ENCODE data around the gene RHOC. TPM values are rescaled to one million over a fixed set of nuclear protein-coding genes. Genes with fewer than 3 reads are reported as not detected.

RHOC gene
- total RNA-seq, 1 experiment from 2014 or later, result 405 TPM

DNA sequence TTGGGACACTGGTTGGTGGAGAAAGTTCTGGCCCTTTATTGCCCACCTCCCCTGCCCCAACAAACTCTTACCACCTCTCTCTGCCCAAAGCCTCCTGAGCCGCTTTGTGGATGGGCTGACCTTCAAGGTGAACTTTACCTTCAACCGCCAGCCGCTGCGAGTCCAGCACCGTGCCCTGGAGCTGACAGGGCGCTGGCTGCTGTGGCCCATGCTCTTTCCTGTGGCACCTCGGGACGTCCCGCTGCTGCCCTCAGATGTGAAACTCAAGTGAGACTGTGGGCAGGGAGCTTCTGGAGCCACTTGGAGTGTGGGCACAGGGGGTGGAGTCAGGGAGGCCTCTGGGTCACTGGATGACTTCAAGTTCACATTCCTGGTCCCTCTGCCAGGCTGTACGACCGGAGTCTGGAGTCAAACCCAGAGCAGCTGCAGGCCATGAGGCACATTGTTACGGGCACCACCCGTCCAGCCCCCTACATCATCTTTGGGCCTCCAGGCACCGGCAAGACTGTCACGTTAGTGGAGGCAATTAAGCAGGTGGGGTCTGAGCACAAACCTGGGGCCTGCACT, 12.5 kb downstream of the RHOC start:
- intact Hi-C loops (cut with micrococcal nuclease), result no loop called here
- CTCF ChIA-PET, result no interaction called here
- Histone ChIP-seq H3K9me3 (ENCODE audit: low read length) (no peaks in the 10 kb centered on the region), H3K9ac (ENCODE audit: low read length) (no peak overlapping the region), H3K4me2 (ENCODE audit: low read length) (no peak overlapping the region), H4K20me1 (ENCODE audit: low read length) (no peaks in the 10 kb centered on the region), H3K4me1 (ENCODE audit: insufficient read depth, low read length) (peaks cover 7% of the 10 kb centered on the region), H2AFZ (ENCODE audit: low read length) (no peak overlapping the region), H3K9me2 (replicated peaks; ENCODE audit: low read length) (no peaks in the 10 kb centered on the region), H3K4me3 (ENCODE audit: low read length) (no peak overlapping the region), H3K36me3 (ENCODE audit: low read depth, low read length) (peaks cover 3% of the 10 kb centered on the region), H3K27me3 (ENCODE audit: low read length) (no peaks in the 10 kb centered on the region), H3K27ac (ENCODE audit: low read length) (no peak overlapping the region), H3F3A (ENCODE audit: low read length, unreplicated experiment) (no peaks in the 10 kb centered on the region), H3K79me2 (ENCODE audit: low read length) (no peaks in the 10 kb centered on the region)
- no peak for DNase-seq
- POLR2A ChIA-PET (ENCODE audit: unreplicated experiment), result no interaction called here
- ATAC-seq, result no peak
- TF ChIP-seq EZH2phosphoT487 (IDR thresholded peaks at IDR 0.05; ENCODE audit: borderline replicate concordance, low read length) (no peak), CTCF (conservative IDR thresholded peaks at IDR 0.05; ENCODE audit: low read depth, low read length) (no peak), EZH2 (IDR thresholded peaks at IDR 0.05; ENCODE audit: low read length, unreplicated experiment) (no peak)
- no TSS peak for BruUV-seq (replicated peaks)

DNA sequence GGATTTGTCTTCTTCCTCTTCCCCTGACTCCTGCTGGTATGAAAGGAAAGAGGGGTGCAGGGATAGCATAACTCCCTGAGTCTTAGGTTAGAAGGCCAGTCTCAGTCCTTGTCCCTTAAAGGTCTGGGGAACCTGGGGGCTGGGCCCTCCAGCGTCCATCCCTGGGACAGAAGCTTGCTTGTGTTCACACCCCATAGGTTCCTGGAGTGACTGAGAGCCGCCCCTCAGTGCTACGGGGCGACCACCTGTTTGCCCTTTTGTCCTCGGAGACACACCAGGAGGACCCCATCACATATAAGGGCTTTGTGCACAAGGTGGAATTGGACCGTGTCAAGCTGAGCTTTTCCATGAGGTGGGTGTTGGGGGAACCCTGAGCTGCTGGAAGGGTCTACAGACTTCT, 13.1 kb downstream of the RHOC start:
- H3K9me3 ChIP-seq (ENCODE audit: low read length), result no peaks in the 10 kb centered on the region
- H3K79me2 ChIP-seq (ENCODE audit: low read length), result no peaks in the 10 kb centered on the region
- H3K4me3 ChIP-seq (ENCODE audit: low read length), result no peak overlapping the region
- H3F3A ChIP-seq (ENCODE audit: low read length, unreplicated experiment), result no peaks in the 10 kb centered on the region
- no TSS peak for BruUV-seq (replicated peaks)
- CTCF ChIA-PET, result no interaction called here
- no peak overlapping the region for H3K9ac ChIP-seq (ENCODE audit: low read length)
- ATAC-seq (no peak), DNase-seq (no peak)
- POLR2A ChIA-PET (ENCODE audit: unreplicated experiment), result no interaction called here
- intact Hi-C loops (cut with micrococcal nuclease), result no loop called here
- H3K27ac ChIP-seq (ENCODE audit: low read length), result no peak overlapping the region
- no peaks in the 10 kb centered on the region for H4K20me1 ChIP-seq (ENCODE audit: low read length)
- H3K9me2 ChIP-seq (replicated peaks; ENCODE audit: low read length), result no peaks in the 10 kb centered on the region
- peaks cover 2% of the 10 kb centered on the region for H3K36me3 ChIP-seq (ENCODE audit: low read depth, low read length)
- H3K27me3 ChIP-seq (ENCODE audit: low read length), result no peaks in the 10 kb centered on the region
- TF ChIP-seq EZH2phosphoT487 (IDR thresholded peaks at IDR 0.05; ENCODE audit: borderline replicate concordance, low read length) (no peak), EZH2 (IDR thresholded peaks at IDR 0.05; ENCODE audit: low read length, unreplicated experiment) (no peak)
- H3K4me2 ChIP-seq (ENCODE audit: low read length), result no peak overlapping the region
- 0 out of 2 replicates have a peak, but pooled peaks cover under 1% of the 10 kb centered on the region for H3K4me1 ChIP-seq (ENCODE audit: insufficient read depth, low read length)
- H2AFZ ChIP-seq (ENCODE audit: low read length), result no peak overlapping the region

DNA sequence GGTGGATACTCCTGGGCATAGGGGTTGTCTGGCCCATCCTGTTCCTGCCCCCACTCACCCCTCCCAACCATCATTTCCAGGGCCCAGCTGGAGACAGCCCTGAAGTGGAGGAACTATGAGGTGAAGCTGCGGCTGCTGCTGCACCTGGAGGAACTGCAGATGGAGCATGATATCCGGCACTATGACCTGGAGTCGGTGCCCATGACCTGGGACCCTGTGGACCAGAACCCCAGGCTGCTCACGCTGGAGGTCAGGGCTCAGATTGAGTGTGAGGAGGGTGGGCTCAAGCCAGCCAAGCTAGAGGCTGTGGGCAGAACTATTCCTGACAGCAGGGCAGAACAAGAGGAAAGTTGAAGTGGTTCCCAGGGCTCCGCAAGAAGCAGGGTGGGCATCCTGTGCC, 14.2 kb downstream of the RHOC start:
- Histone ChIP-seq H4K20me1 (ENCODE audit: low read length) (no peaks in the 10 kb centered on the region), H3K9me3 (ENCODE audit: low read length) (no peaks in the 10 kb centered on the region), H3K79me2 (ENCODE audit: low read length) (no peaks in the 10 kb centered on the region), H3K27ac (ENCODE audit: low read length) (no peak overlapping the region), H3K4me3 (ENCODE audit: low read length) (no peak overlapping the region), H3K36me3 (ENCODE audit: low read depth, low read length) (peaks cover 2% of the 10 kb centered on the region), H3K4me2 (ENCODE audit: low read length) (no peak overlapping the region), H2AFZ (ENCODE audit: low read length) (no peak overlapping the region), H3K9ac (ENCODE audit: low read length) (no peak overlapping the region), H3K27me3 (ENCODE audit: low read length) (no peaks in the 10 kb centered on the region), H3K4me1 (ENCODE audit: insufficient read depth, low read length) (no peaks in the 10 kb centered on the region), H3K9me2 (replicated peaks; ENCODE audit: low read length) (no peaks in the 10 kb centered on the region), H3F3A (ENCODE audit: low read length, unreplicated experiment) (no peaks in the 10 kb centered on the region)
- intact Hi-C loops (cut with micrococcal nuclease), result no loop called here
- ATAC-seq (no peak), DNase-seq (no peak)
- CTCF ChIA-PET, result no interaction called here
- POLR2A ChIA-PET (ENCODE audit: unreplicated experiment), result no interaction called here
- TF ChIP-seq EZH2 (IDR thresholded peaks at IDR 0.05; ENCODE audit: low read length, unreplicated experiment) (no peak), CTCF (conservative IDR thresholded peaks at IDR 0.05; ENCODE audit: low read depth, low read length) (no peak), EZH2phosphoT487 (IDR thresholded peaks at IDR 0.05; ENCODE audit: borderline replicate concordance, low read length) (no peak)
- no TSS peak for BruUV-seq (replicated peaks)
